HG03521 (cell line): ENCODE measurements around the gene MICB.
"Not testable (repeated sequence)": the region's sequence is repeated elsewhere in the genome, so short reads cannot be mapped to it uniquely, and the experiment has no call there.

Source experiments
- ATAC-seq: cut with Tn5 transposase; IDR thresholded peaks from one replicate; pipeline ENCODE4 v1.9.1; 2021; ENCODE audit warnings: mild to moderate bottlenecking, moderate library complexity; ENCODE audit not compliant: unreplicated experiment

MICB gene

DNA sequence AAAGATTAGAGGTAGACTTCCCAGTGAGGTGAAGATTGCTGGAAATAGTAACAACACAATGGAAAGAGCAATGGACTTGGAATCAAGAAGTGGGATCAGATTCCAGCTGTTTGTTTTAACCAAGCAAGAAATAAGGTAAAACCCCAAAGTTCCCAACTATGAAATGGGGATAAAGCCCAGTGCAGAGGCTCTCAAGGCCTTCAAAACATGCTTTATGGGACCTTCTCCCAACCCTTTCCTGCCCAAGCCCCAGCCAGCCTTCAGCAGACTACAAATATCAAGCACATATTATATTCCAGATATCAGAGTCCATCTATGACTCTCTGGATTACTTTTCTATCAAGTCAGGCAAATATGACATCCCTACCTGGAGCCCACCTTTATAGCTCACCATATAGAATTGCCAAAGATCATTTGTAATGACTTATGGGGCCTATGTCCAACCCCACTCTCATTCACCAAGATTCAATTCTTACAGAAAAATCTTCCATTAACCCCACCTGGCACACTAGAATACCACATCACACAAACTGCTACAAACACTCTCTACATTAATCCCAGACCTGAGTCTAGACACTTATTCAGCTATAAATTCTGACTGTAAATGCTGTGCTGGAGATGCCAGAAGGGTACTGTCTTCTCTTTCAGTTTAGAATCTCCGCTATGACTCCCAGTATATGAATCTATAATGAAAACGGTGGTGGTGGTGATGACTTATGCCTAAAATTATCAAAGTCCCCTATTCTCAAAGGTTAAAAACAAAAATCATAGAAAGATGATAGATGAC is 37.8 kb downstream of the MICB start:
- ATAC-seq = no peak

DNA sequence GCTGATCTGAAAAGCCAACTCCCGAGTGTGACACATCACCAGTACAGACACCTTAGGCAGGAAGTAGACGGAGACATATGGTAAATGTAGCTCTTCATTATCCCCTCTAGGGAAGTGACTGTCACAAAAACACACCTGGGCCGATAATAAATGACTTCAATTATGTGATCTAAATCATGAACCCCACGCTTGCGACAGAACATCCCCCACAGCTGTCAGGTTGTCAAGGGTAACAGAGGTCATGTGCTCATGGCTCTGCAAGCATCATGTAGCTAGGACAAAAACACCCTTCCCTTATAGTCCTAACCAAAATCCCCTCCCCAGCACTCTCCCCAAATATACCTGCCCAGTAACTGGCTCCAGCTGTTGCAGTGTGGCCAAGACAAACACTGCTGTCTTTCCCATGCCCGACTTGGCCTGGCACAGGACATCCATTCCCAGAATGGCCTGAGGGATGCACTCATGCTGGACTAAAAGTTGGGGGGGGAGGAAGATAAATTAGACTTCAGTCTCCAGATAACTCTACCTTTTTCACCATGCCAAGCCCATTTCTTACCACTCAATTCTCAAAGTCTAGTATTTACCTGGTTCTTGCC is 41.0 kb downstream of the MICB start:
- ATAC-seq = no peak

DNA sequence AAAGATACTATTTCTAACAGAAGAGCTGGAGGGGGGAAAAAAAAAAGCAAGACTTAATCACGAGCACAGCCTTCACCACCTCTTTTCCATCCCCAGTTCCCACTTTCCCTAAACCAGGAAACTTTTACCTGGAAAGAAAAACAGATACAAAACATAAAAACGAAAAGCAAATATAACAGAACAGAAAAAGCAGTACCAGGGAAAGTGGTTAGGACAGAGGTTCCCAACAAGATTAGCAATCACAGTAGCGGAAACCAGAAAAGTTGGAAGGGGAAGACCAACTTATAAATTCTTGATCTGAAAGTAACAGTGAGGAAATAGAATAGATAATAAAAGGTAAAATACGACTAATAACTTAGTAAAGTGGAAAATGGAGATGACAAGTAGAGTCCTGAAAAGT is 42.7 kb downstream of the MICB start:
- no peak for ATAC-seq

DNA sequence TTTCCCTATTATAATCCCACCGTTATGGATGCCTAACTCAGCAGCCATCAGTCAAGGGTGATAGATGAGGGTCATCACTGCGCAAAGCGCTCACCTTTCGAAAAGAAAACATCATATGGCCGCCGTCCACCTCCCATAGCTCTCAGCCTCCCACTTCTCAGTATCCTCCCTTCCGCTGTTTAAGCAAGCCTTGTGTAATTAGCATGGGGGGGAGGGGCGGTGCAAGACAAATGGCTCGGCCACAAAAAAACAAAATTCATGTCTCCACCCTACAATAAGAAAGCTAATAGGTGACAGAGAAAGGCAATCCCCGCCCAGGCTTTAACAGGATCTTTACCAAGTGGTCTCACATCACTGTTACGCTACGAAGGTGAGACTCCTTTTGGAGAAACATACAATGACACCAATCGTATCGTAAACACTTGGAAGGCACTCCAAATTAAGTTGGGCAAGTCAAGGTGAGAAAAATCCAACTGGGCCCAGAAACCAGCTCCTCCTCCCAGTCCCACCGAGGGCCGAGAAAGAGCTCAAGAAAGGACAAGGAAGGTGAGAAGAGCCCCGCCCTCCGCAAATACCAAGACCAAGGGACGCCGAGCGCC is 43.2 kb downstream of the MICB start:
- no peak for ATAC-seq

DNA sequence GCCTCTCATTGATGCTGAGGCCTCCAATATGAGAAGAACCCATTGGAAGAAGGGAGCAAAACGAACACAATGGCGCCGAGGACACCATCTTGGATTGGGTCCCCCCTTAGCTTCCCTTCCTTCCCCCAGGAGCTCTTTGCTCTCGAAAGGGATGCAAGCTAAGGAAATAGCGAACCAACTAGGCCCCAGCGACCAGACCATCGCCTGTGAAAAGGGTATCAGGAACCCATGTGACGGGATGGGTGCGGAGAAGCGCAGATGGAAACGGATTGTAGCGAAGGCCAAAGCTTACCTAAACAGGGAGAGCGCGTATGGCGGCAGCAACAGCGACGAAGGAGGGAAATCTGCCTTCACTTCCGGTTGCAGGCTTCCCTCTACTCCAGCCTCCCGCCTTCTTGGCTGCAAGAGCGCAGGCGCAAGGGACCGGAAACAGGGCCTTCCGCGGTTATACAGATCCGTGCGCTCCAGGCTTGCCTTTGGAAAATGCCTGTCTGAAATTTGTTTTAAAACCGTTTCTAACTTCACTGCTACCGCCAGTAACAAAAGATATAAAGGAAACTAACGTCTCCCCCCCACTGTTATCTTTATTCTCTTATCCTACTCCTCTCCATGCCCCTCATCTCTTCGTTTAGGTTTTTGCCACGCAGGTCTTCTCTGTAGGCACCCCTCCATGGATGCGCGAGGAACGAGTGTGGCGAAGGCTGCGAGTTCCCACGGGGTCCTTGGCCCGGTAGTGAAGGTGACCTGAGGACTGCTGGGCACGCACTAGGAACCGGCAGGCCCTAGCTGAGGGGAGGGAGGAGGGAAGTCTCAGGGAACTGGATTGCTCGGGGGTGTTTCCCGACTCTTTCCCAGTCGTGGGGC is 43.9 kb downstream of the MICB start, which contains the start of gene DDX39B:
DDX39B (minus strand) TSS at position 346 of the 864 bp plus-strand sequence. CDS start 1,471 bp downstream, outside the sequence.
- peak; percentile 61 for ATAC-seq

DNA sequence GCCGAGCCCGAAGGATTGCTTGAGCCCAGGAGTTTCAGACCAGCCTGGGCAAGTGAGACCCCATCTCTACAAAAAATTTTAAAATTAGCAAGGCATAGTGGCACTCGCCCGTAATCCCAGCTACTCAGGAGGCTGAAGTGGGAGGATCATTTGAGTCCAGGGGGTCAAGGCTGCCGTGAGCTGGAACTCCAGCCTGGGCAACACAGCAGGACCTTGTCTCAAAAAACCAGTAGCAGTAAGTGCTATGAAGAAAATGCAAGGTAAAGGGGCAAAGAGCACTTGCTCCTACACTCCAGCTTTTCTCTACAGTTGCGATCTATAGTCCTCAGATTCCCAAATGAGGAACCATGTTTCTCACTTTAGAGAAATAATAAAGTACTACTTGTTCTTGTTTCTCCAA is 45.7 kb downstream of the MICB start:
- ATAC-seq = no peak

DNA sequence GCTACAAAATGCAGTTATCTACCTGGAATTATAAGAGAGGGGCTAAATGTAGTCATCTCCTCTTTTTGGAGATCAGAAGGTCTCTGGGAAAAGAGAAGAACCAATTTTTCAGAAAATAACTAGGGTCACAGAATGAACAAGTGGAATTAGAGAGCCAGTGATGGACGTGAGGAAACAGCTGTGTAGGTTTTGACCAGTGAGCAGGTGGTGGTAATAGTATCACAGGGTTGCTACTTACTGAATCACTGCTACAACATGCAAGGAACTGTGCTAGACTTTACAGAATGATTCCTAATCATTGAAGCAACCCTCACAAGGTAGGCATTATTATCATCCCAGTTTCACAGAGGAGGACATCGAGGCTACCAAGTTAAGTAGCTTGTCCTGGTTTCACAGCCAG is 46.7 kb downstream of the MICB start:
- ATAC-seq = no peak

DNA sequence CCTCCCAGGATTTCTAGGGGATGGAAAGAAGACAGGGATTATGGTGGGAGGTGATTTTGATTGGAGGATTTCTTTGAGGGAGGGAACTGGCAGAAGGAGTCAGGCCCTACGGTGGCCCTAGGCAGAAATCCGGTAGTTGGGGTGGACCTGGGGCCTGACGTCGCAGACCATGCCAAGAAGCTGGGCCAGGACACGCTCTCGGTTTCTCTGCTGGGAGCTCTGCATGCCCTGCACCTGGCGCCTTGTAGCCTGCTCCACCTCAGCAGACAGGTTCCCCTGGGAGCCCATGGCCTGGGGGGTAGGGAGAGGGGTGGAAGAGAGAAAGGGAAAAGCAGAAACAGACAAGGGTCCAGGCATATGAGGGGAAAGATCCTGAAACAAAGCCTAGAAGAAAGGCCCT is 47.3 kb downstream of the MICB start:
- ATAC-seq = no peak

DNA sequence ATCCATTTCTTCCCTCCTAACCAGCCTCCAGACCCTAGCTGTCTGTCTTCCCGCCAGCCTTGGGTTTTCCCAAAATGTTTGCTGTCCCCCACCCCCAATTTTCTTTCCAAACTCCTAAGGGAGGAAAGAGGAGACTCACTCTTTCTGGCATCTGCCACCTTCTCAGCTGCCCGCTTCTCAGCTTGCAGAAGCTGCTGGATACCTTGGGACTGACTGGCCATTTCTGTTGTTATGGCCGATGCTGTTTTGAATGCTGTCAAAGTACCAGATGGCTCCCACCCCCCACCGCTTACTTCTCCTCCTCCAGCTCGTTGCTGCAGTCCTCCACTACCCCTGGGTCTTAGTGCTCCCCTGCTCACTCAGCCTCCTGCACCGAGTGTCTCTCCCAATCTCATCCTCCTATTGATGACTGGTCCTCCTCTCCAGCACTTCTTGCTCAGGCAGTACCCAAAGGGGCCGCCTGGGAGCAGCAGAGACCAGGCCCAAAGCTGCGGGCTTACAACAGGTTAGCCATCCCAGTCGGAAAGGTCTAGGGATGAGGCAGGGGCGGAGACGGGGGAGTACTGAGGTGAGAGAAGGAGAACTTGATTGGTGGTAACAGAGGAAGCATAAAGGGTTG is 48.5 kb downstream of the MICB start, which contains the start of gene ATP6V1G2:
ATP6V1G2 (minus strand) TSS at position 270 of the 619 bp plus-strand sequence; CDS start at position 221, 49 bp downstream.
- peak; percentile 43 for ATAC-seq

DNA sequence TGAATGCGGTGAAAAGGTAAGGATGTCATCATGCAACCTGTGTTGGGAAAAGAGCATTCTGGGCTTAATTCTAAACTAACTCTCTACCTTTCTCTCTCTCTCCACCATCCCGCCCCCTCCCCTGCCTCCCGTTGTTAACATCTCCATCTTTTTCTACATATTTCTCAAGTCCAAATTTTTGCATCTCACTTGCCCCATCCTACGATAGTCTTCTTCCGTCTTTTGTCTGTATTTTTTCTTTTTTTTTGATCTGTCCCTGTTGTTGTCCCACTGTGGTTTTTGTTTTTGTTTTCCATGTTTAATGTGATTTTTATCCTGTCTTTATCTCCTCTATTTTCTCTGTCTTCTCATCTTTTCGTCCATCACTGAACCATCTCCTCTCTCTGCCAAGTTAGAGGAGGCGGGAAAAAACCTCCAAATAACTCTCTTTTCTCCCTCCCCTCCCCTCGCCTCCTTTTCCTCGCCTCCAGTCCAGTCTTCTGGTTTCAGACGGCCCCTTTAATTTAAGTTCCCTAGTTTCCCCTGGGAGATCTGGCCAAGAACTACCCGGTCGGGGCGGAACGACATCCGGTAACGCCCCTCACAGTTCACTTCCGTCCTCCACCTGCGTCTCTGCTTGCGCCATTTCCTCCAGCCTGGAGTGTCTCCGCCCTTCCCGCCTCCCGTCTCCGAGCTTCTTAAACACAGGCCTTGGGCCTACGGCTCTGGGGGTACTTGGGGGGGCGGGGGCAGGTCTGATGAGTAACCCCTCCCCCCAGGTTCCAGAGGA is 49.2 kb downstream of the MICB start, which contains the start of gene NFKBIL1:
NFKBIL1 (plus strand) TSS at position 651 of the 769 bp plus-strand sequence; CDS start at position 738, 87 bp downstream.
- peak; percentile 63 for ATAC-seq

DNA sequence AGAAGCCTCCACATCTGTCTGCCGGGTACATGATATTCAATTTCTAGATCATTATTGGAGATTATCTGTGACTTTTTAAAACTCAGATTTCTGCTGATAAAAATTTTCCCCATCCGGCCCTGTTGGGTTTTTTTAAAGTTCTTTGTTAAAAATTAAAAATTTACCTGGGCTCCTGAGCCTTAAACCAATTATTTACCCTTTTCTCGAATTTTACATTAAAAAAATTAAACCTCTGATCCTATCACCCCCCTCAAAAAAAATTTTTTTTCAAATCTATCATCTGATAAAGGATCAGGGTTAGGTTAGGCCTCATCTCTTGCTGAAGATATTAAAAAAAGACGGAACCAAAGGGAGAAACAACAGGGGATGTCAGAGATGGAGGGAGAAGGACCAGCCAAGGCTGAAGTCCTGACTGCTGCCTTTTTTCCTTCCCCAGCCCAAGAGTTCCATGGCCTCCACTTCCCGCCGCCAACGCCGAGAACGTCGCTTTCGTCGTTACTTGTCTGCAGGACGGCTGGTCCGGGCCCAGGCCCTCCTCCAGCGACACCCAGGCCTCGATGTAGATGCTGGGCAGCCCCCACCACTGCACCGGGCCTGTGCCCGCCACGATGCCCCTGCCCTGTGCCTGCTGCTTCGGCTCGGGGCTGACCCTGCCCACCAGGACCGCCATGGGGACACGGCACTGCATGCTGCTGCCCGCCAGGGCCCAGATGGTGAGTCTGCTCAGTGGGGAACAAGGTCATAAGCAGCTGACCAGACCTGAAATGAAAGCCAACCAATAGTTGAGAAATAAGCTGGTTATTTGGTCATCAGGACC is 50.0 kb downstream of the MICB start:
- no peak for ATAC-seq

DNA sequence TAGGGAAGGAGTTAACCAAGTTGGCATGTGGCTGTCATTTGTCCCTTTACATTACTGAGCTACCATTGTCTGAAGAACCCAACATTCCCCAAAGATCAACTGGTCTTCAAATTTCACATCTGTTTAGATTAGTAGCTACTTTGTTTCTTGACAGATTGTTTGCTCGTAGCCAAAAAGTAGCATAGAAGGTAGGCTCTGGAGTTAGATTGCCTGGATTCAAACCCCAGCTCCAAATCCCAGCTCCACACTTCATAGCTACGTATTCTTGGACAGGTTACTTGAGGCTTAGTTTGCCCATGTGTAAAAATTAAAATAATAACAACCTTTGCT is 50.6 kb downstream of the MICB start:
- ATAC-seq = no peak

DNA sequence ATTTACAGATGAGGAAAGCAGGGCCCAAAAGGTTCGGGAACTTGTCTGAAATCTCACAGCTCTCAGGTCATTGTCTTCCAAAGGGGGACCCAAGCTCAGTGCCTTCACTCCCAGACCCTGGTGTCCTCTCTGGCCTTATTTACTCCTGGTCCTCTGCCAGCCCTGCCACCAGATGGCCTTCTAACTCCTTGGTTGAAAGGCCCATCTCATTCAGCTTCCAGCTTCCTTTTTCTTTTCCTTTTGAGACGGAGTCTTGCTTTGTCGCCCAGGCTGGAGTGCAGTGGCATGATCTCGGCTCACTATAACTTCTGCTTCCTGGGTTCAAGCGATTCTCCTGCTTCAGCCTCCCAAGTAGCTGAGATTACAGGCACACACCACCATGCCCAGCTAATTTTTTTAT is 53.4 kb downstream of the MICB start:
- ATAC-seq = not testable (repeated sequence)

DNA sequence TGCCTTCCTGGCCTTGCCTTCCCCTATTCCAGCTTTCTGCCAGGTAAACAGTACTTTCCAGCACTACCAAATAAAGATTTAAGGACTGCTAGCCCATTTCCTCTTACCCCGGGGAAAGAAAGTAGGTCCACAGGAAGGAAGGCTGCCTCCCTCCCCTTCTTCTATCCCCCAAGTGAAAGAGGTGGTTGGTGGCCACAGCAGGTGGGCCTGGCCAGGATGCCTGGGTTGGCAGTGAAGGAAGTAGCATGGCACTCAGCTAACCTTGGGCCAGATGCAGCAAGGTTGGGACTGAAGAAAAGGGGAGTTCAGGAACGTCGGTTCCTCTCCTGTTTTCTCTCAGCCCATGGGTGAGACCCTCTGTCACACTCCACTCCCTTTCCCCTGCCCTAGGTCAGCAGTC is 58.4 kb downstream of the MICB start:
- ATAC-seq = no peak

DNA sequence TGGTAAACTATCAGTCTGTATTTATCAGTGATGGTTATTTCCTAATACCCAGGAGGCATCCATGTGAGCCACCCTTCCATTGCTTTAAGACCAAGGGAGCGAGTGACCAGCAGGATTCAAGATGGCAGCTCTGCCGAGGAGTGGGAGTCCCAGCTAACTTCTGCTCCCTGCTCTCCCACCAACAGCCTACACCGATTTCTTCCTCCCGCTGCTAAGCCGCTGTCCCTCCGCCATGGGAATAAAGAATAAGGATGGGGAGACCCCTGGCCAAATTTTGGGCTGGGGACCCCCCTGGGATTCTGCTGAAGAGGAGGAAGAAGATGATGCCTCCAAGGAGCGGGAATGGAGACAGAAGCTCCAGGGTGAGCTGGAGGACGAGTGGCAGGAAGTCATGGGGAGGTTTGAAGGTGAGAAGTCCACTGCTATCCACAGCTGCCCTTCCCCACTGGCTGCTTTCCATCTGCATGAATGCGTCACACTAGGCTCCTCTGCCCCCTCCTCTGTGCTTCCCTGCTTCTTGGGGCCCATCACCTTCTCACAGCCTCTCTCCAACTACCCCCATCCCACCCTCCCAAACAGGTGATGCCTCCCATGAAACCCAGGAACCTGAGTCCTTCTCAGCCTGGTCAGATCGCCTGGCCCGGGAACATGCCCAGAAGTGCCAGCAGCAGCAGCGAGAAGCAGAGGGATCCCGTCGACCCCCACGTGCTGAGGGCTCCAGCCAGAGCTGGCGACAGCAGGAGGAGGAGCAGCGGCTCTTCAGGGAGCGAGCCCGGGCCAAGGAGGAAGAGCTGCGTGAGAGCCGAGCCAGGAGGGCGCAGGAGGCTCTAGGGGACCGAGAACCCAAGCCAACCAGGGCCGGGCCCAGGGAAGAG is 59.7 kb downstream of the MICB start:
- ATAC-seq = no peak

DNA sequence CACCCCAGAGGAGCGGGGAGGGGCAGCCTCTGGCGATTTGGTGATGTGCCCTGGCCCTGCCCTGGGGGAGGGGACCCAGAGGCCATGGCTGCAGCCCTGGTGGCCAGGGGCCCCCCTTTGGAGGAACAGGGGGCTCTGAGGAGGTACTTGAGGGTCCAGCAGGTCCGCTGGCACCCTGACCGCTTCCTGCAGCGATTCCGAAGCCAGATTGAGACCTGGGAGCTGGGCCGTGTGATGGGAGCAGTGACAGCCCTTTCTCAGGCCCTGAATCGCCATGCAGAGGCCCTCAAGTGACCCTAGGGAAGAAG is 60.3 kb downstream of the MICB start:
- no peak for ATAC-seq

DNA sequence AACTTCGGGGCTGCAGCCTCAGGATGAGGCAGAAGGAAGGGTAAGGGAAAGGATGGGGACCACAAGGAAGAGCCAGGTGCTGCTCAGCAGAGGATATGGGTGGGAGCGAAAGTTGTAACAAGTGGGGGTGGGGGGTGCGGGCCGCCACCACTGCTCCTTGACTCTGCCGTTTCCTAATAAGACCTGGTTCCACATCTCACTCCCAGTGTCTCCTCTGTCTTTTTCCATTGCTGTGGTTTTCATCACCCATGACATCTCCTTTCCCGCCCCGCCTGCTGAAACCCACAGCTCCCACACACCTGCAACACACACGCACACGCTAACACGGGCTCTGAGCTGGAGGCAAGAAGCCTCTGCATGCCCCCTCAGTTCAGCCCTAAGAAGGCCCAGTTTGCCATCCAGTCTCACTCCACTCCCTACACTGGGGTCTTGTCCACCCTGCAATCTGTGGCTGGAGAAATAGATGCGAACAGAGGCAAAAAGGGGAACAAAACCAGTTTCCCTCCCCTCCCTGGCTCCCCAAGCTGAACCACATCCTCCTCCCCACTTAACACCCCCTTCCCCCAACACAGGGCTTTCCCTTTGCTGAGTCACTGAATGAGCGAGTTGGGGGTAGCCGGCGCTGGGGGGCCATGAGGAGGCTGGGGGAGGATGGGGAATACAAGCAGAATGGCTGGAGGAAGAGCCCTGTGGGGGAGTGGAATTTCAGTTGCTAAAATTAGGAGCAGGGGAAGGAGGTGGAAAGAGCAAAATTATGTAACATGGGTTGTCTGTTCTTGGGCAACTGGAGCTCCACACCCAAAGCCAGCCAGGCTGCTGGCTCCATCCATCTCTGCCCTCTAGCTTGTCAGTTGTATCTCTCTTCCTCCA is 60.9 kb downstream of the MICB start:
- no peak for ATAC-seq
